ENCODE measurements around the gene IKZF5. TPM values are rescaled to one million over a fixed set of nuclear protein-coding genes. Genes with fewer than 3 reads are reported as not detected.

The IKZF5 gene
- total RNA-seq, 4 donors from 2014 or later: 8.7 to 10.5 (median 9.5) TPM

- WGBS, 2 donors: 48 to 50% methylated on average over 5 of the region's 5 CpGs
- TF ChIP-seq POLR2A (IDR thresholded peaks at IDR 0.05): no peak
- TF ChIP-seq, protein P1, sequence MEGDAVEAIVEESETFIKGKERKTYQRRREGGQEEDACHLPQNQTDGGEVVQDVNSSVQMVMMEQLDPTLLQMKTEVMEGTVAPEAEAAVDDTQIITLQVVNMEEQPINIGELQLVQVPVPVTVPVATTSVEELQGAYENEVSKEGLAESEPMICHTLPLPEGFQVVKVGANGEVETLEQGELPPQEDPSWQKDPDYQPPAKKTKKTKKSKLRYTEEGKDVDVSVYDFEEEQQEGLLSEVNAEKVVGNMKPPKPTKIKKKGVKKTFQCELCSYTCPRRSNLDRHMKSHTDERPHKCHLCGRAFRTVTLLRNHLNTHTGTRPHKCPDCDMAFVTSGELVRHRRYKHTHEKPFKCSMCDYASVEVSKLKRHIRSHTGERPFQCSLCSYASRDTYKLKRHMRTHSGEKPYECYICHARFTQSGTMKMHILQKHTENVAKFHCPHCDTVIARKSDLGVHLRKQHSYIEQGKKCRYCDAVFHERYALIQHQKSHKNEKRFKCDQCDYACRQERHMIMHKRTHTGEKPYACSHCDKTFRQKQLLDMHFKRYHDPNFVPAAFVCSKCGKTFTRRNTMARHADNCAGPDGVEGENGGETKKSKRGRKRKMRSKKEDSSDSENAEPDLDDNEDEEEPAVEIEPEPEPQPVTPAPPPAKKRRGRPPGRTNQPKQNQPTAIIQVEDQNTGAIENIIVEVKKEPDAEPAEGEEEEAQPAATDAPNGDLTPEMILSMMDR (IDR thresholded peaks at IDR 0.05): no peak
- no peak for DNase-seq (ENCODE audit: low spot score in 2 of 2)
- no peak overlapping the region for H3K4me3 ChIP-seq (ENCODE audit: low read depth, poor library complexity, severe bottlenecking)
- intact Hi-C loops (cut with DNase I; ENCODE audit: low total_unique reads): no loop called here
Measured at GRCh38 chr10:122974023-122974422, 34.6 kb downstream of the IKZF5 start.

- intact Hi-C loops (cut with DNase I; ENCODE audit: low total_unique reads): no loop called here
- WGBS, 2 donors: 70 to 85% methylated on average over 3 of the region's 3 CpGs
- no peak overlapping the region for H3K4me3 ChIP-seq (ENCODE audit: low read depth, poor library complexity, severe bottlenecking)
- TF ChIP-seq POLR2A (IDR thresholded peaks at IDR 0.05): no peak
- TF ChIP-seq, protein P1 (IDR thresholded peaks at IDR 0.05): no peak
- no peak for DNase-seq (ENCODE audit: low spot score in 2 of 2)
Measured at GRCh38 chr10:122968698-122969097, 39.9 kb downstream of the IKZF5 start.

- no peak for TF ChIP-seq POLR2A (IDR thresholded peaks at IDR 0.05)
- TF ChIP-seq, protein P1 (IDR thresholded peaks at IDR 0.05): no peak
Measured at GRCh38 chr10:122966879-122967278, 41.7 kb downstream of the IKZF5 start.

DNA sequence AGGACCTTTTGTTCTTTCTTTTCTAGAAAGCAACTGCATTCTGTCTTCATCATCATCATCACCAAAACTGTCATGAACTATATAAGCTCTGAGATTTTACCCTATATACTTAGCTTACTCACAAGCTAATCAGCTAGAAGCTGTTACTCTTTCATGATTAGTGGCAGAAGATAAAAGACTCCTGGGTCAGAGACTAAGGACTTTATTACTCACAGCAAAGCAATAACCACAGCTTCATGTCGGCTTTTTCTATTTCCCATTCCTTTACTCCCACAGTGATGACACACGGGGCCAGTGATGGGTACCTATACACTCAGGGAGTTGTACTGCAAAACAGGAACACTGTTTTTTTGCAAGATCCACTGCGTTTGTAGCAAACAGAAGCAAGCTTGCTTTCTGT lies 46.2 kb downstream of the IKZF5 start:
- intact Hi-C loops (cut with DNase I; ENCODE audit: low total_unique reads): no loop called here
- no peak for TF ChIP-seq POLR2A (IDR thresholded peaks at IDR 0.05)
- TF ChIP-seq, protein P1 (IDR thresholded peaks at IDR 0.05): no peak
- 56 to 75% methylated on average over 3 of the region's 3 CpGs for WGBS, 2 donors
- no peak for DNase-seq (ENCODE audit: low spot score in 2 of 2)
- H3K4me3 ChIP-seq (ENCODE audit: low read depth, poor library complexity, severe bottlenecking): no peak overlapping the region

More at GRCh38 chr10:122966879-122967278, 41.7 kb downstream of the IKZF5 start:
- H3K4me3 ChIP-seq (ENCODE audit: low read depth, poor library complexity, severe bottlenecking): no peak overlapping the region
- DNase-seq (ENCODE audit: low spot score in 2 of 2): no peak
- intact Hi-C loops (cut with DNase I; ENCODE audit: low total_unique reads): no loop called here

GRCh38 chr10:122957474-122957873 lies 51.1 kb downstream of the IKZF5 start:
- no peak for TF ChIP-seq POLR2A (IDR thresholded peaks at IDR 0.05)
- TF ChIP-seq, protein P1 (IDR thresholded peaks at IDR 0.05): no peak
- 83 to 86% methylated on average over 5 of the region's 5 CpGs for WGBS, 2 donors
- DNase-seq (ENCODE audit: low spot score in 2 of 2): no peak
- no peak overlapping the region for H3K4me3 ChIP-seq (ENCODE audit: low read depth, poor library complexity, severe bottlenecking)
- intact Hi-C loops (cut with DNase I; ENCODE audit: low total_unique reads): no loop called here

DNA sequence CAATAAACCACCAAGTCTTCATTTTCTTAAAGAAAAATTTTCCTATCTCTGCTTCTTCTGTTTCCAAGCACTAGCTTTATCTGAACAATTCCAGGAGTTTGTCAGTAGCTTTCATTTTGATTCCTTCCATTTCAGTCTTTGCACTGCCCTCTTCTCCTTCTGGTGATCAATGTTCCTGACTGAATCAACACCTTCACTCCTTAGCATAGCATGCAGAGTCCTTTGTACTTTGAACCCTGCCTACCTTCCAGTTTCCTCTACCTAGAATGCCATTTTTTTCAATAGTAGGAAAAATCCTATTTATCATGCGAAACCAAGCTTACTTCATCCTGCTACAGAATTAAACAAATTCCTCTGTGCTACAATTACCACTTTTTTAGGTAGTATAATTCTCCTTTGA lies 52.7 kb downstream of the IKZF5 start:
- no peak for DNase-seq (ENCODE audit: low spot score in 2 of 2)
- 91 to 92% methylated on average over 1 of the region's 1 CpG for WGBS, 2 donors
- TF ChIP-seq POLR2A (IDR thresholded peaks at IDR 0.05): no peak
- TF ChIP-seq, protein P1 (IDR thresholded peaks at IDR 0.05): no peak
- H3K4me3 ChIP-seq (ENCODE audit: low read depth, poor library complexity, severe bottlenecking): no peak overlapping the region
- intact Hi-C loops (cut with DNase I; ENCODE audit: low total_unique reads): no loop called here

Data from lower leg skin (tissue), 4 donors.